ENCODE results near the gene STEAP1B.

The STEAP1B gene

DNA sequence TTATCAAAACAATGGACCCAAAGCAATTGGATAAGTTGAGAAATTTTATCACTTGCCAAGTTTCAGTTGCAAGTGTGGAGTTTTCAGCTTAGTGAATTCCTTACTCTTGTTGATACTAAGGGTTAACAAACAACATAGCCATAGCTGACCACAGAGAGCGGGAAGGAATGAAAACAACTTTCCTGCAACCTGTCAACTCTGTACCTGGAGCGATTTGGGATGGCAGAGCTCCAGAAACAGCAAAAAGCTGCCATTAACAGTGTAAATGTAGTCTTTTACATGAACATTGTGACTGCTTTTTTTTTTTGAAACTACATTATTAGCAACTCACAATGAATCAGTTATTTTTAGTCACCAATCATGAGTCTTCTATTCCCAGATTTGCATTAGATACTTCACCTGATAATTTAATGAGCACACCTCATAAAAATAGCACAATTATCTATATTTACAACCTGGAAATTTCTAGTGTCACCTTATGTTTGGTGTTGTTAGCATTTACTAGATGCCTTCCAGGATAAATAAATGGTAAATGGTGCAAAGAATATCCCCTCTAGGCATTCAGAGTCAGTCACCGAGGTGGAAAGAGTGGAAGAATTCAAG, 95.5 kb downstream of the STEAP1B start:
- no peaks in the 10 kb centered on the region for H3K4me1 ChIP-seq (ENCODE audit: control insufficient read depth in 2 of 2, insufficient read depth in 2 of 2, low read length in 2 of 2)
- H3K4me3 ChIP-seq (ENCODE audit: low read length in 2 of 2): no peak overlapping the region

DNA sequence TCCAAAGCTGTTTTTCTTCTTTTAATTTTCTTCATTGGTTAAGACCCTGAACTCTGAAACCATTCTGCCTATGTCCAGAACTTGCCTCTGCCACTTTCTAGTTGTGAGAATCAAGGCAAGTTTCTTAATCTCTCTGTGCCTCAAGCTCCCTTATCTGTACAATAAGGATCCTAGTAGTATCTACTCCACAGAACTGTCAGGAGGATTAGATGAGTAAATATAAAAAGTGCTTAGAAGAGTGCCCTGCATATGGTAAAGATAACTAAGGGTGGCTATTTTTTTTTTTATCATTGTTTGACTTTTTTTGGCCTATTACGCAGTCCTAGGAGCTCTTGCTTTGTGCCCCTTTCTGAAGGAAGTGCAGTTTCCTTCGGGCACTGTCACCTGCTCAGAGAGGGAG, 96.6 kb downstream of the STEAP1B start:
- H3K9ac ChIP-seq (ENCODE audit: low read depth in 1 of 2, low read length in 2 of 2): no peak overlapping the region
- no peak overlapping the region for H3K4me3 ChIP-seq (ENCODE audit: low read length in 2 of 2)
- H3K27ac ChIP-seq (ENCODE audit: low read depth in 2 of 2, low read length in 2 of 2): no peak overlapping the region
- no peaks in the 10 kb centered on the region for H3K27me3 ChIP-seq (ENCODE audit: control insufficient read depth in 2 of 2, insufficient read depth in 2 of 2, low read length in 2 of 2)
- H3K9me3 ChIP-seq (ENCODE audit: control insufficient read depth in 2 of 2, low read length in 2 of 2): no peaks in the 10 kb centered on the region
- no peaks in the 10 kb centered on the region for H3K36me3 ChIP-seq (ENCODE audit: control insufficient read depth in 2 of 2, insufficient read depth in 2 of 2, low read length in 2 of 2)
- H3K4me1 ChIP-seq (ENCODE audit: control insufficient read depth in 2 of 2, insufficient read depth in 2 of 2, low read length in 2 of 2): no peaks in the 10 kb centered on the region

More for the DNA sequence above, 95.5 kb downstream of the STEAP1B start:
- Histone ChIP-seq H3K9ac (ENCODE audit: low read depth in 1 of 2, low read length in 2 of 2) (no peak overlapping the region), H3K27ac (ENCODE audit: low read depth in 2 of 2, low read length in 2 of 2) (no peak overlapping the region), H3K9me3 (ENCODE audit: control insufficient read depth in 2 of 2, low read length in 2 of 2) (no peaks in the 10 kb centered on the region), H3K27me3 (ENCODE audit: control insufficient read depth in 2 of 2, insufficient read depth in 2 of 2, low read length in 2 of 2) (no peaks in the 10 kb centered on the region), H3K36me3 (ENCODE audit: control insufficient read depth in 2 of 2, insufficient read depth in 2 of 2, low read length in 2 of 2) (no peaks in the 10 kb centered on the region)

- no peaks in the 10 kb centered on the region for H3K4me1 ChIP-seq (ENCODE audit: control insufficient read depth in 2 of 2, insufficient read depth in 2 of 2, low read length in 2 of 2)
- no peak overlapping the region for H3K27ac ChIP-seq (ENCODE audit: low read depth in 2 of 2, low read length in 2 of 2)
Measured at GRCh38 chr7:22402250-22402649, 97.7 kb downstream of the STEAP1B start.

DNA sequence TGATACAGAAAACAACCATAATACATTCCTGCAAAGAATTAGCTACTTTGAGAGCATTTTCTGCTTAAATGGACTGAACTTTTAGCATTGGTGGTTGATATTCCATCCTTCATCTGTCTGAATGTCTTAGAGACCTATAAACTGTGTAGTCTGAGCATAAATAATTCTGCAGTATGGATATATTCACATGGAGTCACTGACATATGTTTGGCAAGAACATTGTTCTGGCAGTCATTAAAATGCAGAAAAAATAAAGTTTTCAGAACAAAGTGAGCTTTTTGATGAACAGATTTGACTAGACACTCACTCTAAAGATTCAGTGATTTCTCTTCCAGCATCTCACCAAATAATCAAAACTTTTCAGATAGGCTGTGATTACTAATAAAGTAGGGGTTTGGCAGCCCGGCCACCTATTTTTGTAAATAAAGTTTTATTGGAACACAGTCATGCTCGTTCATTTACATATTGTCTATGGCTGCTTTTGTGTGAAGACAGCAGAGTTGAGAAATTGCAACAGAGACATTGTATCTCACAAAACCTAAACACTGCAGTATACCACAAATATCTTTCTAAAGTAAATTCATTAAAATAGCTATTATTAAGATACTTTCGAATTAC, 98.9 kb downstream of the STEAP1B start:
- H3K36me3 ChIP-seq (ENCODE audit: control insufficient read depth in 2 of 2, insufficient read depth in 2 of 2, low read length in 2 of 2): no peaks in the 10 kb centered on the region
- H3K27me3 ChIP-seq (ENCODE audit: control insufficient read depth in 2 of 2, insufficient read depth in 2 of 2, low read length in 2 of 2): no peaks in the 10 kb centered on the region
- no peak overlapping the region for H3K4me3 ChIP-seq (ENCODE audit: low read length in 2 of 2)
- H3K9me3 ChIP-seq (ENCODE audit: control insufficient read depth in 2 of 2, low read length in 2 of 2): no peaks in the 10 kb centered on the region
- H3K27ac ChIP-seq (ENCODE audit: low read depth in 2 of 2, low read length in 2 of 2): no peak overlapping the region
- H3K4me1 ChIP-seq (ENCODE audit: control insufficient read depth in 2 of 2, insufficient read depth in 2 of 2, low read length in 2 of 2): no peaks in the 10 kb centered on the region
- H3K9ac ChIP-seq (ENCODE audit: low read depth in 1 of 2, low read length in 2 of 2): no peak overlapping the region

More at GRCh38 chr7:22402250-22402649, 97.7 kb downstream of the STEAP1B start:
- no peaks in the 10 kb centered on the region for H3K27me3 ChIP-seq (ENCODE audit: control insufficient read depth in 2 of 2, insufficient read depth in 2 of 2, low read length in 2 of 2)
- H3K9me3 ChIP-seq (ENCODE audit: control insufficient read depth in 2 of 2, low read length in 2 of 2): no peaks in the 10 kb centered on the region
- H3K9ac ChIP-seq (ENCODE audit: low read depth in 1 of 2, low read length in 2 of 2): no peak overlapping the region
- no peaks in the 10 kb centered on the region for H3K36me3 ChIP-seq (ENCODE audit: control insufficient read depth in 2 of 2, insufficient read depth in 2 of 2, low read length in 2 of 2)
- no peak overlapping the region for H3K4me3 ChIP-seq (ENCODE audit: low read length in 2 of 2)

GRCh38 chr7:22400150-22400814, 99.7 kb downstream of the STEAP1B start:
- Histone ChIP-seq H3K4me3 (ENCODE audit: low read length in 2 of 2) (no peak overlapping the region), H3K27ac (ENCODE audit: low read depth in 2 of 2, low read length in 2 of 2) (no peak overlapping the region), H3K9ac (ENCODE audit: low read depth in 1 of 2, low read length in 2 of 2) (no peak overlapping the region), H3K27me3 (ENCODE audit: control insufficient read depth in 2 of 2, insufficient read depth in 2 of 2, low read length in 2 of 2) (no peaks in the 10 kb centered on the region), H3K36me3 (ENCODE audit: control insufficient read depth in 2 of 2, insufficient read depth in 2 of 2, low read length in 2 of 2) (no peaks in the 10 kb centered on the region), H3K9me3 (ENCODE audit: control insufficient read depth in 2 of 2, low read length in 2 of 2) (no peaks in the 10 kb centered on the region), H3K4me1 (ENCODE audit: control insufficient read depth in 2 of 2, insufficient read depth in 2 of 2, low read length in 2 of 2) (no peaks in the 10 kb centered on the region)

GRCh38 chr7:22399546-22399945, 100.4 kb downstream of the STEAP1B start:
- Histone ChIP-seq H3K4me1 (ENCODE audit: control insufficient read depth in 2 of 2, insufficient read depth in 2 of 2, low read length in 2 of 2) (no peaks in the 10 kb centered on the region), H3K27ac (ENCODE audit: low read depth in 2 of 2, low read length in 2 of 2) (no peak overlapping the region), H3K9me3 (ENCODE audit: control insufficient read depth in 2 of 2, low read length in 2 of 2) (no peaks in the 10 kb centered on the region), H3K36me3 (ENCODE audit: control insufficient read depth in 2 of 2, insufficient read depth in 2 of 2, low read length in 2 of 2) (no peaks in the 10 kb centered on the region), H3K9ac (ENCODE audit: low read depth in 1 of 2, low read length in 2 of 2) (no peak overlapping the region), H3K4me3 (ENCODE audit: low read length in 2 of 2) (no peak overlapping the region), H3K27me3 (ENCODE audit: control insufficient read depth in 2 of 2, insufficient read depth in 2 of 2, low read length in 2 of 2) (no peaks in the 10 kb centered on the region)

- Histone ChIP-seq H3K4me3 (ENCODE audit: low read length in 2 of 2) (no peak overlapping the region), H3K9me3 (ENCODE audit: control insufficient read depth in 2 of 2, low read length in 2 of 2) (no peaks in the 10 kb centered on the region), H3K36me3 (ENCODE audit: control insufficient read depth in 2 of 2, insufficient read depth in 2 of 2, low read length in 2 of 2) (no peaks in the 10 kb centered on the region), H3K27me3 (ENCODE audit: control insufficient read depth in 2 of 2, insufficient read depth in 2 of 2, low read length in 2 of 2) (no peaks in the 10 kb centered on the region), H3K4me1 (ENCODE audit: control insufficient read depth in 2 of 2, insufficient read depth in 2 of 2, low read length in 2 of 2) (no peaks in the 10 kb centered on the region), H3K9ac (ENCODE audit: low read depth in 1 of 2, low read length in 2 of 2) (no peak overlapping the region), H3K27ac (ENCODE audit: low read depth in 2 of 2, low read length in 2 of 2) (no peak overlapping the region)
Measured at GRCh38 chr7:22399091-22399490, 100.9 kb downstream of the STEAP1B start.

DNA sequence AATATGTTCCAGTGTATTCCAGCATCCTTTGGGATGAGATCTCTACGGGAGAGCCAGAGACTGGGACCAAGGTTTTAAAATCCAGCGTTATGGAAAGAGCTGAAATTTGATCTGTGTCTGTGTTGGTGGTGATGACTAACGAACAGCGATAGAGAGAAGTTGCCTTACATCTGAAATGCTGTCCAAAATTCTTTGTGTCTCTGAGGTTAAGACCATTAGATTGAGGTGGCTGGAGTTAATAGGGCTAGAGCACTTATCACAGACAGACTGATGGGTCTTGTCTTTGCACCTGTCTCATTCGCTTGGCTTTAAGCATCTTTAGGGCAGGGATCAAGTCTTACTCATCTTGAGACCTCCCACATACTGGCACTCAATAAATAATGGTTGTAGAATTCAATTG, 102.0 kb downstream of the STEAP1B start:
- Histone ChIP-seq H3K27me3 (ENCODE audit: control insufficient read depth in 2 of 2, insufficient read depth in 2 of 2, low read length in 2 of 2) (no peaks in the 10 kb centered on the region), H3K4me1 (ENCODE audit: control insufficient read depth in 2 of 2, insufficient read depth in 2 of 2, low read length in 2 of 2) (no peaks in the 10 kb centered on the region), H3K9ac (ENCODE audit: low read depth in 1 of 2, low read length in 2 of 2) (no peak overlapping the region), H3K4me3 (ENCODE audit: low read length in 2 of 2) (no peak overlapping the region), H3K27ac (ENCODE audit: low read depth in 2 of 2, low read length in 2 of 2) (no peak overlapping the region), H3K9me3 (ENCODE audit: control insufficient read depth in 2 of 2, low read length in 2 of 2) (no peaks in the 10 kb centered on the region), H3K36me3 (ENCODE audit: control insufficient read depth in 2 of 2, insufficient read depth in 2 of 2, low read length in 2 of 2) (no peaks in the 10 kb centered on the region)

GRCh38 chr7:22395222-22395621, 104.8 kb downstream of the STEAP1B start:
- Histone ChIP-seq H3K4me3 (ENCODE audit: low read length in 2 of 2) (no peak overlapping the region), H3K9ac (ENCODE audit: low read depth in 1 of 2, low read length in 2 of 2) (no peak overlapping the region), H3K9me3 (ENCODE audit: control insufficient read depth in 2 of 2, low read length in 2 of 2) (no peaks in the 10 kb centered on the region)

GRCh38 chr7:22394739-22395138, 105.2 kb downstream of the STEAP1B start:
- Histone ChIP-seq H3K27me3 (ENCODE audit: control insufficient read depth in 2 of 2, insufficient read depth in 2 of 2, low read length in 2 of 2) (no peaks in the 10 kb centered on the region), H3K9me3 (ENCODE audit: control insufficient read depth in 2 of 2, low read length in 2 of 2) (no peaks in the 10 kb centered on the region), H3K9ac (ENCODE audit: low read depth in 1 of 2, low read length in 2 of 2) (no peak overlapping the region), H3K27ac (ENCODE audit: low read depth in 2 of 2, low read length in 2 of 2) (no peak overlapping the region), H3K36me3 (ENCODE audit: control insufficient read depth in 2 of 2, insufficient read depth in 2 of 2, low read length in 2 of 2) (no peaks in the 10 kb centered on the region), H3K4me1 (ENCODE audit: control insufficient read depth in 2 of 2, insufficient read depth in 2 of 2, low read length in 2 of 2) (no peaks in the 10 kb centered on the region), H3K4me3 (ENCODE audit: low read length in 2 of 2) (no peak overlapping the region)

More at GRCh38 chr7:22395222-22395621, 104.8 kb downstream of the STEAP1B start:
- H3K27ac ChIP-seq (ENCODE audit: low read depth in 2 of 2, low read length in 2 of 2): no peak overlapping the region
- no peaks in the 10 kb centered on the region for H3K36me3 ChIP-seq (ENCODE audit: control insufficient read depth in 2 of 2, insufficient read depth in 2 of 2, low read length in 2 of 2)
- H3K27me3 ChIP-seq (ENCODE audit: control insufficient read depth in 2 of 2, insufficient read depth in 2 of 2, low read length in 2 of 2): no peaks in the 10 kb centered on the region
- no peaks in the 10 kb centered on the region for H3K4me1 ChIP-seq (ENCODE audit: control insufficient read depth in 2 of 2, insufficient read depth in 2 of 2, low read length in 2 of 2)

Data from mucosa of rectum (tissue), 2 donors.